HG02610 (cell line): ENCODE results near the gene SLC15A3.
A peak's percentile ranks its signal among the peaks of the same experiment; 100 is the strongest.

Experiments
- ATAC-seq: cut with Tn5 transposase; IDR thresholded peaks from one replicate; pipeline ENCODE4 v1.9.1; 2021; ENCODE audit warnings: mild to moderate bottlenecking, moderate library complexity; ENCODE audit not compliant: unreplicated experiment

The SLC15A3 gene

GRCh38 chr11:60951904-60952741 is at the start of gene SLC15A3:
TSS of gene SLC15A3 (minus strand) at chr11:60952176. CDS start at chr11:60951551, 625 bp downstream.
- peak; percentile 66 for ATAC-seq

DNA sequence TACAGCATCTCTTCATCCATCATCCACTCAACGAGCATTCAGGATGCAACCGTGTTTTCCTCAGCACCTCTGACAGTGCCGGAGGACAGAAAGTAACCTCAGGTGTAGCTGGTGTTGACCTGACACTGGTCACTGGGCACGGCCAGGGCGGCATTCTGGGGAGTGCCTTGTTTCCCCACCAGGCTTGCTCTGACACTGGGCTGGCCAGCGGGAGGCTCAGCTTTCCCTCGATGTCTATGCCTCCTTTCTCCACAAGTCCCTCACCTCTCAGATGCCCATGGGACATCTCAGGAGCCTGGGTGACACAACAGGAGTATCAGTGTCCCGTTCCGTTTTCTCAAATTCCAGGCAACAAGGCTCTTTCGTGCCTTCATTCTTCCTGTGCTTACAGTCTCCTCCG is 48.5 kb upstream of the SLC15A3 start:
- no peak for ATAC-seq

- no peak for ATAC-seq
Measured at GRCh38 chr11:60996381-60997138, 44.6 kb upstream of the SLC15A3 start.

GRCh38 chr11:60995798-60996197 is 43.8 kb upstream of the SLC15A3 start:
- ATAC-seq: no peak

- ATAC-seq: no peak
Measured at GRCh38 chr11:60994541-60995080, 42.6 kb upstream of the SLC15A3 start.

DNA sequence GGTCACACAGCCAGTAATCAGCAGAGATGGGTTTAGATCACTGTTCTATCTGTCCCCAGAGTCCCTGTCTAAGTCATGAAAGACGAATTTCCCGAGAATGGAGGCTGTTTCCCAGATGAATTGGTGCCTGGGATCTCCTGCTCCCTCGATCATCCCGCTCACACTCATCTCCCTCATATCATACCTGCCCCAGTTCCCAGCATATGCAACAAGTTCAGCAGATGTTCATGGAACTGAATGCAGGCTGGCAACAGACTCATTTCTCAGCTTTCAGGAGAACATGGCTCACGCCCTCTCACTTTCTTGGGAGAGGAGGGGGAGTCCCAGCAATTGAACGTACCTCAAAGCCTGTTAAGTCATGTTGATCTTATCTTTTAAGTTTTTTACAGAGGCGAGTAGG is 41.6 kb upstream of the SLC15A3 start:
- ATAC-seq: no peak

- ATAC-seq: no peak
Measured at GRCh38 chr11:60992842-60993409, 41.0 kb upstream of the SLC15A3 start.

DNA sequence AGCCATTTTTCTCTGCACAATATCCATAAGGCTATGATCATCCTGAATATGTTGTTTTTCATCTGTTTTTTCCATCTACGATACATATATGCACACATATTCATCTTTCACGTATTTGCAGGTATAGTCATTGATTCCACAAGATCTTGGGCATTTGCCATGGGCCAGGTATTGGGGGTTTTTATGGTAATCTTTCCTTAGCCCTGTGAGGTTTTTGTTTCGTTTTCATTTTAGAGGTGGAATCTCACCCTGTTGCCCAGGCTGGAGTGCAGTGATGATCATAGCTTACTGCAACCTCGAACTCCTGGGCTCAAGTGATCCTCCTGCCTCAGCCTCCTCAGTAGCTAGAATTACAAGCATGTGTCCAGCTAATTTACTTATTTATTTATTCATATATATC is 39.5 kb upstream of the SLC15A3 start:
- ATAC-seq: no peak

DNA sequence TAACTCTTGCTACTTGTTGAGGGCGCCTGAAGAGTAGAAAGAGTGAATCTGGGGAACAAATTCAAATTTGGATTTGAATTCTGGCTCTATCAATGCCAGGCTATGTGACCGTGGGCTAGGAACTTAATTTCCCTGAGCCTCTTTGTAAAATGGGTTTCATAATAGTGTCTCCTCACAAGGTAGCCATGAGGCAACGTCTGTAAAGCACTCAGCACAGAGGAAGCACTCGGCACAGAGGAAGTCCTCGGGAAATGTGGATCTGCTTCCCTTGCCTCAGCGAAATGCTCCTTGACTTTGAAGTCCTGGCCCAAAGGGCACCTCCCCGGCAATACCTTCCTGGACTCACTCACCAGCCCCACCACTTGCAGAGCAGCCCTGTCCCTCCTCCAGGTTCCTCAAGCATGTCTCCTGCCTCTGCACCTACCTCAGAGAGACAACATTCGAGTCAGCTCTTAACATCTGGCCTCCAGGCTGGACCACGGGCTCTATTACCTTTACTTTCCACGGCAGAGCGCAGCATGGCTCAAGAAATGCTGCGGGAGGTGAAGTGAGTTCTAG is 37.2 kb upstream of the SLC15A3 start:
- ATAC-seq: no peak

- no peak for ATAC-seq
Measured at GRCh38 chr11:60988658-60989057, 36.7 kb upstream of the SLC15A3 start.

DNA sequence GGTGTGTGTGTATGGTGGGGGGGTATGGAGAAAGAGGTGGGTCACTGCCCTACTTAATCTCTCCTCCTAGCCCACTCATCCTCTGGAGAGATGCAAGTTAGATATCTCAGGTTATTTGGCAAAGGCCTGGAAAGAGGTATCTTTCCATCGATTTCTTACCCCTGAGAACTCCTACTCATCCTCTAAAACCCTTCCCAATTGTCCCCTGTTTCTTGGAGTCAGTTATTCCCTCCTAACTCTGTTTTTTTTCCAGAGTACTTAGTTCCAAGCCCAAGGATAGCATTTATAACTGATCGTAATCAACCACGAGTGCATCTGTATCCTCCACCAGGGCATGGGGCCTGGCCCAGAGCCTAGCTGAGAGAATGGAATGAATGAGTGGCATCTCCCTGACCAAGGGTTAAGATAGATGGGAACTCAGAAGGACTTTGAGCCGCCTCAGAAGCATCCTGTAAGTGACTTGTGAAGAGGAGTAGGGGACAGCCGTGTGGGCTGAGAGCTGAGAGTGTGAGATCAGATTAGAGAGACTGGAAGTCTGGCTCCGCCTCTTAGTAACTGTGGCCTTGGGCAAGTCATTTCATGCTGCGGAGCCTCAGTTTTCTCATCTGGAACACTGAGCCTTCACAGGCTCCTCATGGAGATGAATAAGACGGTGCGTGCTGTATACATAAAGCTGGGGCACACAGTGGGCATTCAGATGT is 35.8 kb upstream of the SLC15A3 start:
- no peak for ATAC-seq

GRCh38 chr11:60985991-60986915 is 34.3 kb upstream of the SLC15A3 start:
- ATAC-seq: no peak

DNA sequence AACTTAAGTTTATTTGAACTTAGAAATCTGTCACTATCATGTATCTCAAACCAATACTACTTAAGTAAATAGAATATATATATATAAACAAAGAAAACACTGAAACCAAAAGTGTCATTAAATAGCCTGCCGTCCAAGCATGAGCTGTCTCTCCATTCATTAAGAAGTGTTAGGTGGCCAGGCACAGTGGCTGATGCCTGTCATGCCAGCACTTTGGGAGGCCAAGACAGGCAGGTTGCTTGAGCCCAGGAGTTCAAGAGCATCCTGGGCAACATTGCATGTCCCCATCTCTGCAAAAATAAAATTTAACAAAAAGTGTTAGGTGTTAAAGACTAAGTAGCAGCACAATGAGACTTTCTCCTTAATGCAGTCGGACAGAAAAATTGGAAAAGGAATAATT is 33.5 kb upstream of the SLC15A3 start:
- no peak for ATAC-seq

GRCh38 chr11:60984636-60985035 is 32.7 kb upstream of the SLC15A3 start:
- no peak for ATAC-seq

GRCh38 chr11:60984149-60984548 is 32.2 kb upstream of the SLC15A3 start:
- no peak for ATAC-seq

DNA sequence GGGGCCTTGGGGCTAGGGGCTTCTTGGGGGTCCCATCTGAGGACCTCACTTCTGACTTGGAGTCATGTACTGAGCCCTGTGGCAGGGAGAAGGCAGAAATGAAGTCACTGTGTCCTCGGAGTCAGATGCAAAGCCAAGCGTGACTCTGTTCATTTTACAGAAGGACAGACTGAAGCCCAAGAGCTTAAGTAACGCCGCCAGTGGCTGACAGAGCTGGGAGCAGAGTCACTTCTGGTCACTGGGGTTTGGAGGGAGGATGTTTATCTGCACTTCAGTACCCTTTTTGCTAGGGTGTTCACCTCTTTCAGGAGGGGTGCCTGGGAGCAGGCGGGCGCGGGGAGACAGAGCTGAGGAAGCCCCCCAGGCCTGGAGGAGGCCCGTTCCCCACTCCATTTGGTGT is 30.2 kb upstream of the SLC15A3 start:
- no peak for ATAC-seq

DNA sequence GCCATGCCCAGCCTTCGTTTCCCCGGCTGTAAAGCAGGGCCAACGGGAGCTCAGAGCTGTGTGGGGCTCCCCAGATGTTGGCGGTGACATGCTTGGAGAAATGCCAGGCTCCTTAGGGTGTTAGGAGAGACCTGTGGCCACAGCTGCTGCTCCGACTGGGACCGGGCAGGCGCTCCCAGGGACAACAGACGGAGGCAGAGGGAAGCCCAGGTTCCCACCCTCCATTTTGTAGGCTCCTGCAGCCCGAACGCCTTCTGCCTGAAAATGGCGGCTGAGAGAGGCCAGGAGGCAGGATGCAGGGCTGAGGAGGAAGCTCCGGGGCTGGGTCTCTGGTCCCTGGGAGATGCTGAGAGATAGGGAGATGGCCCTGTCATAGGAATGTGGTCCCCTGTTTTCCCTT is 29.5 kb upstream of the SLC15A3 start:
- ATAC-seq: no peak

DNA sequence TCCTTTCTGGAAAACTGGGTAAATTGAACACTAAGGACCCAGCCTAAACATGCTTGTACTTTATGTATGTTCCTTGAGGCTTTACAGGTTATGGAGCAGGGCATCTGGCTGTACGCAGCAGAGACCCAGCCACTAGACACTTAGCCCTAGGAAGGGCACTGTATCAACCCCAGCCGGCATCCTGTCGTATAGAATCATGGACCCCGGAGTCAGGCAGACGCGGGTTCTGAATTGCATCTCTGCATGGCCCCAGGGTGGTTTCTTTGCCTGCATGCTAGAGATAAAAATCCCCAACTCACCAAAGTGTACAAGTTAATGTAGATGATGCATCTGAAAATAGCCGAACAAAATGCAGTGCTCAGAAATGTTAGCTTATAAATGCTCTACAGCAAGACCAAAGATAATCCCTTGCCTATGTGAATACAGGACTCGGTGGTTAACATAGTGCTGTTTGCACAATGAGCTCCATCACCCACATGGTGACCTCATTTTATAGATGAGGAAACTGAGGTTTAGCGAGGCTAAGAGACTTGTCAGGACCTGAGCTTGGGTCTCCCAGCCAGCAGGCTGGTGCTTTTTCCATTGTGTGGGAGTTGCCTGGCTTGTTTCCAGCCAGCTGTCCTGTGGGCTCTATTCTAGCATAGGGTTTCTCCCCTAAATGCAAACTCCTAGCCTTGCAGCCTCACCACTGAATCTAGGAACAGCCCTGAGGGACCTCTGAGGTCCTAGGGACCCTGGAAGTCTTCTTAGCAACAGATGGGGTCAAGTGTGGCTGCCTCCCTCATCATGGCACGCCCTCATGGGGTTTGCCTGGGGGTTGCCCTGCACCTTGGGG is 26.8 kb upstream of the SLC15A3 start:
- ATAC-seq: no peak

DNA sequence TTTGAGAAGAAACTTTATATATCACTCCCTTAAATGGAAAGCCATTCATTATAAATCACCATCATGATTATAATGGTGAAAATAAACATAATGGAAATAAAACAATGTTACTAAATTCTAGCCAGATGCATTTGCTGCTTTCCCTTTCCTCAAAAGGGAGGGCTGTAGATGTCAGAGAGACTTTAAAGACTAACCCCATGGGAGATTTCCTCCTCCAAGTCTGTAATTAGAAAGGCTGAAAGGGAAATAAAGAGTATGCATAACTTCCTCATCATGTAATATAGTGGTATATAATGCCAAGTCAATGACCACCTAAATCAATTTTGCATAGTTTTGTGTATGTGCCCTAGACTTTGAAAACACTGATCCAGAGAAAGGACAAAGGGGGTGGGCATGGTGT is 25.9 kb upstream of the SLC15A3 start:
- no peak for ATAC-seq
